Measurements from ENCODE around the gene C2orf76. TPM values are rescaled to one million over a fixed set of nuclear protein-coding genes. Genes with fewer than 3 reads are reported as not detected.

The C2orf76 gene
- total RNA-seq = 7.0 and 8.8 TPM in 2 replicates

GRCh38 chr2:119366649-119367471 lies at the start of gene C2orf76, which contains the start of gene DBI:
C2orf76 (minus strand) TSS chr2:119366834; CDS start chr2:119339959, 26,875 bp downstream.
DBI (plus strand) TSS chr2:119366977; CDS start chr2:119367052, 75 bp downstream.

Other genes with a start within 250 kb of the C2orf76 start
- not detected in 2 replicates for gene C1QL2, start 208.1 kb downstream of the C2orf76 start, total RNA-seq
- 18.4 and 19.9 TPM in 2 replicates for gene STEAP3, start 143.0 kb downstream of the C2orf76 start, total RNA-seq
- gene DBI, start 143 bp upstream of the C2orf76 start, total RNA-seq = 45.1 and 52.4 TPM in 2 replicates
- gene TMEM37, start 65.0 kb upstream of the C2orf76 start, total RNA-seq = 0.10 TPM in 1 of 2 replicates, not detected in the other
- not detected in 2 replicates for gene SCTR, start 157.6 kb upstream of the C2orf76 start, total RNA-seq
- 0.07 and 0.13 TPM in 2 replicates for gene CFAP221, start 177.6 kb upstream of the C2orf76 start, total RNA-seq